DOHH2 (cell line): ENCODE data around the gene SDHB.

ENCODE experiments used
- H3F3A ChIP-seq: fragments of 200-600 bp; sonication (generic), shearing (Covaris generic); 2 replicates; pipeline ENCODE4 v1.6.0; 2016; ENCODE audit warnings: antibody characterized with exemption, mild to moderate bottlenecking; ENCODE audit not compliant: control insufficient read depth, insufficient read depth
- H3K27ac ChIP-seq: fragments of 200-600 bp; sonication (generic); 2 replicates; pipeline ENCODE4 v1.5.1; 2014; ENCODE audit warnings: low read depth, mild to moderate bottlenecking, low read length, moderate library complexity
- H3K27me3 ChIP-seq: fragments of 200-600 bp; sonication (generic); 2 replicates; pipeline ENCODE4 v1.6.1; 2014; ENCODE audit warnings: mild to moderate bottlenecking, low read length, mixed read lengths; ENCODE audit not compliant: control insufficient read depth
- H3K36me3 ChIP-seq: fragments of 200-600 bp; sonication (generic); 2 replicates; pipeline ENCODE4 v1.6.1; 2014; ENCODE audit warnings: mild to moderate bottlenecking, low read length, moderate library complexity, mixed read lengths; ENCODE audit not compliant: control insufficient read depth
- H3K4me1 ChIP-seq: fragments of 200-600 bp; sonication (generic); 2 replicates; pipeline ENCODE4 v1.6.1; 2014; ENCODE audit warnings: mild to moderate bottlenecking, low read length, mixed read lengths; ENCODE audit not compliant: control insufficient read depth
- H3K4me2 ChIP-seq: fragments of 200-600 bp; sonication (generic); 2 replicates; pipeline ENCODE4 v1.6.0; 2014; ENCODE audit warnings: mild to moderate bottlenecking, low read length, moderate library complexity
- H3K4me3 ChIP-seq: fragments of 200-600 bp; sonication (generic); 2 replicates; pipeline ENCODE4 v1.5.1; 2014; ENCODE audit warnings: mild to moderate bottlenecking, low read length, mixed read lengths
- H3K79me2 ChIP-seq: fragments of 200-600 bp; sonication (generic); 2 replicates; pipeline ENCODE4 v1.6.1; 2014; ENCODE audit warnings: mild to moderate bottlenecking, low read length, mixed read lengths; ENCODE audit not compliant: control insufficient read depth
- H3K9me2 ChIP-seq: fragments of 200-600 bp; sonication (generic); replicated peaks from 2 replicates; pipeline ENCODE4 v1.6.1; 2014; ENCODE audit warnings: mild to moderate bottlenecking, low read length, mixed read lengths; ENCODE audit not compliant: control insufficient read depth
- H3K9me3 ChIP-seq: fragments of 200-600 bp; sonication (generic); 2 replicates; pipeline ENCODE4 v1.6.1; 2014; ENCODE audit warnings: antibody characterized with exemption, low read length, mixed read lengths; ENCODE audit not compliant: control insufficient read depth, insufficient read depth
- H4K20me1 ChIP-seq: fragments of 200-600 bp; sonication (generic); 2 replicates; pipeline ENCODE4 v1.6.0; 2014; ENCODE audit warnings: low read depth, mild to moderate bottlenecking, antibody characterized with exemption, low read length, moderate library complexity; ENCODE audit not compliant: control insufficient read depth, insufficient read depth
- EZH2phosphoT487 ChIP-seq: fragments of 200-600 bp; sonication (generic); IDR thresholded peaks from 2 replicates; pipeline ENCODE4 v1.6.1; 2017; ENCODE audit warnings: borderline replicate concordance, mild to moderate bottlenecking, antibody characterized with exemption, low read length, moderate library complexity, mixed read lengths
- TF ChIP-seq, protein P1 (sequence below): fragments of 200-600 bp; sonication (generic); IDR thresholded peaks from one replicate; pipeline ENCODE4 v1.5.1; 2014; ENCODE audit warnings: antibody characterized with exemption, mild to moderate bottlenecking, low read depth, low read length; ENCODE audit not compliant: poor library complexity, severe bottlenecking

Gene SDHB

DNA sequence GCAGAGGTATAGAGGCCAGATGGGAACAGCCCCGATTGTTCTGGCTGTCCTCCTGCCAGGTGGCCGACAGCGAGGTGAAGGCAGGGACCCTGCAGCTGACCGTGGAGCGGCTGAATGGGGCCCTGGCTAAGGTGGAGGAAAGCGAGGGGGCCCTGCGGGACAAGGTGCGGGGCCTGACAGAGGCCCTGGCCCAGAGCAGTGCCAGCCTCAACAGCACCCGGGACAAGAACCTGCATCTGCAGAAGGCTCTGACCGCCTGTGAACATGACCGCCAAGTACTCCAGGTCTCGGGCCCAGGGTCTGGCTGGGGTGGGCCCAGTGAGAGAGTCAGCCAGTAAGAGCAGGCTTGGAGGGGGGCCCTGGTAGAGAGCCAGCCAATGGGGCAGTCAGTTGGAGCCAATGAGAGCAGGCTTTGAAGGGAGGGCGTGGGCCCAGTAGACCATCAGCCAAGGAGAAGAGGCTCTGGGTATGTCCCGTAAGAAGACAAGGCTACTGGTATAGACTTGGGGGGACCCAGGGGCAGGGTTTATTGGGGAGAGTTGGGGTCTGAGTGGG, 84.7 kb downstream of the SDHB start:
- Histone ChIP-seq H3K36me3 (no peaks in the 10 kb centered on the region), H3K79me2 (no peaks in the 10 kb centered on the region), H3F3A (no peaks in the 10 kb centered on the region), H3K9me3 (no peaks in the 10 kb centered on the region), H3K4me2 (no peak overlapping the region), H3K4me3 (no peak overlapping the region), H3K4me1 (no peaks in the 10 kb centered on the region), H3K27me3 (no peaks in the 10 kb centered on the region), H3K27ac (no peak overlapping the region), H4K20me1 (no peaks in the 10 kb centered on the region), H3K9me2 (no peaks in the 10 kb centered on the region)
- TF ChIP-seq, protein P1, sequence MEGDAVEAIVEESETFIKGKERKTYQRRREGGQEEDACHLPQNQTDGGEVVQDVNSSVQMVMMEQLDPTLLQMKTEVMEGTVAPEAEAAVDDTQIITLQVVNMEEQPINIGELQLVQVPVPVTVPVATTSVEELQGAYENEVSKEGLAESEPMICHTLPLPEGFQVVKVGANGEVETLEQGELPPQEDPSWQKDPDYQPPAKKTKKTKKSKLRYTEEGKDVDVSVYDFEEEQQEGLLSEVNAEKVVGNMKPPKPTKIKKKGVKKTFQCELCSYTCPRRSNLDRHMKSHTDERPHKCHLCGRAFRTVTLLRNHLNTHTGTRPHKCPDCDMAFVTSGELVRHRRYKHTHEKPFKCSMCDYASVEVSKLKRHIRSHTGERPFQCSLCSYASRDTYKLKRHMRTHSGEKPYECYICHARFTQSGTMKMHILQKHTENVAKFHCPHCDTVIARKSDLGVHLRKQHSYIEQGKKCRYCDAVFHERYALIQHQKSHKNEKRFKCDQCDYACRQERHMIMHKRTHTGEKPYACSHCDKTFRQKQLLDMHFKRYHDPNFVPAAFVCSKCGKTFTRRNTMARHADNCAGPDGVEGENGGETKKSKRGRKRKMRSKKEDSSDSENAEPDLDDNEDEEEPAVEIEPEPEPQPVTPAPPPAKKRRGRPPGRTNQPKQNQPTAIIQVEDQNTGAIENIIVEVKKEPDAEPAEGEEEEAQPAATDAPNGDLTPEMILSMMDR: no peak
- no peak for TF ChIP-seq EZH2phosphoT487
